ENCODE data around the gene FOXP1. TPM values are rescaled to one million over a fixed set of nuclear protein-coding genes. Genes with fewer than 3 reads are reported as not detected.

The FOXP1 gene
- polyA plus RNA-seq, 1 donor (not counting 4 experiments of a cell fraction or from before 2014, with no cell fraction given) = 14.6 TPM

DNA sequence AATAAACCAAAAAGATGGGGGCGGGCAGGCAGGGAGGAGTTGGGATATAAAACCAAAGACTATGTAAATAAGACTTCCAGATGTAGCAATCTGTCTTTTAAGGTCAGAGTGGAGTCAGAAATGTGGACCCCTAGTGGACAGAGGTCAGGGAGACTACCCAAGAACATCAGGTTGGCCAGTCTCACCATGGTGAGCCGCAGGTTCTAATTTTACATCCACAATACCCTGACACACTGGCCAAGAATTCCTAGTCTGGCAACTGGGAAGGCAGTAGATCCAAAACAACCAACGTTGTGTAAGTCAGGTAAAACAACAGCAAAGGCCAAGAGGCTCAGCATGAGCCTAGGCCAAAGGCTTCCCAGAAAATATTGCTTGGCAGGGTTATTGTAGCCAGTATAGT lies 203.4 kb downstream of the FOXP1 start:
- H3K36me3 ChIP-seq (ENCODE audit: control insufficient read depth in 2 of 2, extremely low read depth in 1 of 2, insufficient read depth in 2 of 2, low read length in 2 of 2) = no peaks in the 10 kb centered on the region
- H3K4me3 ChIP-seq (ENCODE audit: control insufficient read depth in 2 of 3, extremely low read depth in 1 of 3, insufficient read depth in 2 of 3, low read depth in 1 of 3, low read length in 3 of 3) = no peak overlapping the region
- no peak overlapping the region for H3K4me2 ChIP-seq (ENCODE audit: control insufficient read depth, extremely low read depth, insufficient read depth, low read depth, low read length)
- no peak for FAIRE-seq
- DNase-seq (ENCODE audit: low read depth, low spot score) = no peak
- no peaks in the 10 kb centered on the region for H3K9me3 ChIP-seq (ENCODE audit: control insufficient read depth, low read depth, low read length)
- dilution Hi-C loops (cut with MboI; ENCODE audit: extremely low pct_ligation_motif_present, low sequenced_read_pairs) = no loop called here
- no peaks in the 10 kb centered on the region for H3K4me1 ChIP-seq (ENCODE audit: control insufficient read depth, extremely low read depth, insufficient read depth, low read length)
- TF ChIP-seq, protein P1, sequence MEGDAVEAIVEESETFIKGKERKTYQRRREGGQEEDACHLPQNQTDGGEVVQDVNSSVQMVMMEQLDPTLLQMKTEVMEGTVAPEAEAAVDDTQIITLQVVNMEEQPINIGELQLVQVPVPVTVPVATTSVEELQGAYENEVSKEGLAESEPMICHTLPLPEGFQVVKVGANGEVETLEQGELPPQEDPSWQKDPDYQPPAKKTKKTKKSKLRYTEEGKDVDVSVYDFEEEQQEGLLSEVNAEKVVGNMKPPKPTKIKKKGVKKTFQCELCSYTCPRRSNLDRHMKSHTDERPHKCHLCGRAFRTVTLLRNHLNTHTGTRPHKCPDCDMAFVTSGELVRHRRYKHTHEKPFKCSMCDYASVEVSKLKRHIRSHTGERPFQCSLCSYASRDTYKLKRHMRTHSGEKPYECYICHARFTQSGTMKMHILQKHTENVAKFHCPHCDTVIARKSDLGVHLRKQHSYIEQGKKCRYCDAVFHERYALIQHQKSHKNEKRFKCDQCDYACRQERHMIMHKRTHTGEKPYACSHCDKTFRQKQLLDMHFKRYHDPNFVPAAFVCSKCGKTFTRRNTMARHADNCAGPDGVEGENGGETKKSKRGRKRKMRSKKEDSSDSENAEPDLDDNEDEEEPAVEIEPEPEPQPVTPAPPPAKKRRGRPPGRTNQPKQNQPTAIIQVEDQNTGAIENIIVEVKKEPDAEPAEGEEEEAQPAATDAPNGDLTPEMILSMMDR (optimal IDR thresholded peaks at IDR 0.05 in 1 of 3, IDR thresholded peaks at IDR 0.05 in 1 of 3, conservative IDR thresholded peaks at IDR 0.05 in 1 of 3; ENCODE audit: extremely low read depth in 1 of 3, insufficient read depth in 2 of 3, low read length in 3 of 3) = no peak
- no peak for TF ChIP-seq EZH2 (IDR thresholded peaks at IDR 0.05; ENCODE audit: low read length)
- H4K20me1 ChIP-seq (ENCODE audit: control insufficient read depth, extremely low read depth, insufficient read depth, low read length) = no peaks in the 10 kb centered on the region
- H3K9ac ChIP-seq (ENCODE audit: control insufficient read depth, extremely low read depth, insufficient read depth, low read length) = no peak overlapping the region
- no peaks in the 10 kb centered on the region for H3K27me3 ChIP-seq (ENCODE audit: control insufficient read depth, extremely low read depth, insufficient read depth, low read length)
- no peak overlapping the region for H2AFZ ChIP-seq (ENCODE audit: control insufficient read depth, low read length)
- H3K9me1 ChIP-seq (ENCODE audit: control insufficient read depth, extremely low read depth, insufficient read depth, low read length) = no peaks in the 10 kb centered on the region
- no peaks in the 10 kb centered on the region for H3K79me2 ChIP-seq (ENCODE audit: control insufficient read depth, insufficient read depth, low read length)
- H3K27ac ChIP-seq (ENCODE audit: control insufficient read depth, insufficient read depth, low read length) = no peak overlapping the region

GRCh38 chr3:71378509-71378908 lies 205.0 kb downstream of the FOXP1 start:
- H3K27ac ChIP-seq (ENCODE audit: control insufficient read depth, insufficient read depth, low read length) = no peak overlapping the region
- H2AFZ ChIP-seq (ENCODE audit: control insufficient read depth, low read length) = no peak overlapping the region
- H3K4me1 ChIP-seq (ENCODE audit: control insufficient read depth, extremely low read depth, insufficient read depth, low read length) = no peaks in the 10 kb centered on the region
- no peak overlapping the region for H3K4me2 ChIP-seq (ENCODE audit: control insufficient read depth, extremely low read depth, insufficient read depth, low read depth, low read length)
- dilution Hi-C loops (cut with MboI; ENCODE audit: extremely low pct_ligation_motif_present, low sequenced_read_pairs) = no loop called here
- H3K4me3 ChIP-seq (ENCODE audit: control insufficient read depth in 2 of 3, extremely low read depth in 1 of 3, insufficient read depth in 2 of 3, low read depth in 1 of 3, low read length in 3 of 3) = no peak overlapping the region
- FAIRE-seq (no peak), DNase-seq (ENCODE audit: low read depth, low spot score) (no peak)
- no peak overlapping the region for H3K9ac ChIP-seq (ENCODE audit: control insufficient read depth, extremely low read depth, insufficient read depth, low read length)
- H3K79me2 ChIP-seq (ENCODE audit: control insufficient read depth, insufficient read depth, low read length) = no peaks in the 10 kb centered on the region
- no peaks in the 10 kb centered on the region for H3K27me3 ChIP-seq (ENCODE audit: control insufficient read depth, extremely low read depth, insufficient read depth, low read length)
- no peaks in the 10 kb centered on the region for H4K20me1 ChIP-seq (ENCODE audit: control insufficient read depth, extremely low read depth, insufficient read depth, low read length)
- no peaks in the 10 kb centered on the region for H3K9me1 ChIP-seq (ENCODE audit: control insufficient read depth, extremely low read depth, insufficient read depth, low read length)
- TF ChIP-seq EZH2 (IDR thresholded peaks at IDR 0.05; ENCODE audit: low read length) = no peak
- TF ChIP-seq, protein P1 (optimal IDR thresholded peaks at IDR 0.05 in 1 of 3, IDR thresholded peaks at IDR 0.05 in 1 of 3, conservative IDR thresholded peaks at IDR 0.05 in 1 of 3; ENCODE audit: extremely low read depth in 1 of 3, insufficient read depth in 2 of 3, low read length in 3 of 3) = no peak
- H3K9me3 ChIP-seq (ENCODE audit: control insufficient read depth, low read depth, low read length) = no peaks in the 10 kb centered on the region
- no peaks in the 10 kb centered on the region for H3K36me3 ChIP-seq (ENCODE audit: control insufficient read depth in 2 of 2, extremely low read depth in 1 of 2, insufficient read depth in 2 of 2, low read length in 2 of 2)

All from keratinocyte (primary cell).